Progenitor cell of endocrine pancreas (in vitro differentiated cells): ENCODE data around the gene PAK2. TPM values are rescaled to one million over a fixed set of nuclear protein-coding genes. Genes with fewer than 3 reads are reported as not detected.
A peak's percentile ranks its signal among the peaks of the same experiment; 100 is the strongest.

Experiments used
- DNase-seq: peaks from one replicate; pipeline ENCODE4 v3.0.0; 2021; ENCODE audit warnings: low spot score; ENCODE audit not compliant: unreplicated experiment
- H3K27ac Mint-ChIP-seq: 2 replicates; pipeline ENCODE4 v1.8.0; 2021; ENCODE audit warnings: mild to moderate bottlenecking, moderate library complexity, mixed read lengths
- H3K27me3 Mint-ChIP-seq: 2 replicates; pipeline ENCODE4 v1.8.0; 2021; ENCODE audit warnings: mixed read lengths
- H3K36me3 Mint-ChIP-seq: 2 replicates; pipeline ENCODE4 v1.8.0; 2022; ENCODE audit warnings: mixed read lengths; ENCODE audit not compliant: insufficient read depth
- H3K4me1 Mint-ChIP-seq: 2 replicates; pipeline ENCODE4 v1.8.0; 2021; ENCODE audit warnings: low read depth, mixed read lengths
- H3K4me3 Mint-ChIP-seq: 2 replicates; pipeline ENCODE4 v1.8.0; 2021; ENCODE audit warnings: low read depth, mild to moderate bottlenecking, moderate library complexity, mixed read lengths
- H3K9me3 Mint-ChIP-seq: 2 replicates; pipeline ENCODE4 v1.8.0; 2021; ENCODE audit warnings: low read depth, mixed read lengths
- total RNA-seq: library from RNA; stranded (reverse); gene quantifications from 2 replicates; pipeline ENCODE4 v1.2.1, GENCODE V29; 2021
- TF ChIP-seq, protein P1 (sequence below): fragments of 200-600 bp; sonication (generic); IDR thresholded peaks from one replicate; pipeline ENCODE4 v1.5.0; 2021; ENCODE audit warnings: antibody characterized with exemption, mild to moderate bottlenecking; ENCODE audit not compliant: unreplicated experiment

The PAK2 gene
- total RNA-seq, 1 donor from 2014 or later = 72.1 TPM

DNA sequence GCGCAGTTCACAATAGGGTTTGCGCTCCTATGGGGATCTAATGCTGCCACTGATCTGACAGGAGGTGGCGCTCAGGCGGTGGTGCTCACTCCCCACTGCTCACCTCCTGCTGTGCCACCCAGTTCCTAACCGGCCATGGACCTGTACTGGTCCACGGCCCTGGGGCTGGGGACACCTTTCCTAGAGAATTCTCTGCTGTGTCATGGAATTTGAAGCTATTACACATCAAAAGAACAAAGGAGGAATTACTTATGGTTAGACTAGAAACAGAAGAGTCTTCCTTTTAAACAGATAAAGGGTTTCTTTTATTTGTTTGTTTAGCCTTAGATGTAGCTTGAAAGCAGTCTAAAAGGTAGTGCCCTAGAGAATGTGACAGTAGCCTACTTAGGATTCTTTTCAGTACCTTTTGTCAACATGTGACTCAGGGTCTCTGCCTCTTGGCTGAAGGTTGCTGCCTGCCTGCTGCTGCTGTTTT lies 50.3 kb downstream of the PAK2 start:
- Mint-ChIP-seq H3K36me3 (peaks cover 66% of the 10 kb centered on the region), H3K9me3 (peaks cover 26% of the 10 kb centered on the region), H3K4me1 (peaks cover 18% of the 10 kb centered on the region), H3K27ac (no peak overlapping the region), H3K27me3 (no peaks in the 10 kb centered on the region), H3K4me3 (no peak overlapping the region)
- TF ChIP-seq, protein P1, sequence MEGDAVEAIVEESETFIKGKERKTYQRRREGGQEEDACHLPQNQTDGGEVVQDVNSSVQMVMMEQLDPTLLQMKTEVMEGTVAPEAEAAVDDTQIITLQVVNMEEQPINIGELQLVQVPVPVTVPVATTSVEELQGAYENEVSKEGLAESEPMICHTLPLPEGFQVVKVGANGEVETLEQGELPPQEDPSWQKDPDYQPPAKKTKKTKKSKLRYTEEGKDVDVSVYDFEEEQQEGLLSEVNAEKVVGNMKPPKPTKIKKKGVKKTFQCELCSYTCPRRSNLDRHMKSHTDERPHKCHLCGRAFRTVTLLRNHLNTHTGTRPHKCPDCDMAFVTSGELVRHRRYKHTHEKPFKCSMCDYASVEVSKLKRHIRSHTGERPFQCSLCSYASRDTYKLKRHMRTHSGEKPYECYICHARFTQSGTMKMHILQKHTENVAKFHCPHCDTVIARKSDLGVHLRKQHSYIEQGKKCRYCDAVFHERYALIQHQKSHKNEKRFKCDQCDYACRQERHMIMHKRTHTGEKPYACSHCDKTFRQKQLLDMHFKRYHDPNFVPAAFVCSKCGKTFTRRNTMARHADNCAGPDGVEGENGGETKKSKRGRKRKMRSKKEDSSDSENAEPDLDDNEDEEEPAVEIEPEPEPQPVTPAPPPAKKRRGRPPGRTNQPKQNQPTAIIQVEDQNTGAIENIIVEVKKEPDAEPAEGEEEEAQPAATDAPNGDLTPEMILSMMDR = no peak
- DNase-seq = no peak

DNA sequence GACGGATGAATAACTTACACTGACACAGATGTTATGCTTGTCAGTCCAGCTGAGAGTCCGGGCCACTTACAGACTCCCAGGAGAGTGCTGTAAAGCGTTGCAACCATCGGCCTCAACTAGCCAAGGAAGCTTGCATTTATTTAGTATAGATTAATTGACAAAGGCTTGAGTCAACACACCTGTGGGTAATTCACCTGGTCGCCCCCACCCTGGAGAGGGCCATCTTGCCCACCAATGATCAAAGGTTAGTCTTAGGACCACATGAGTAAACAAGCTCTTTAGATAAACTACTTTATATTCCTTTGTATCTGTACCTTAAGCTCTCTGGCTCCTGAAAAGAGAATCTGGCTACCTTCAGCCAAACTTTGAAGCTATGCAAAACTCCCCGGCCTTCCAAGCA lies 51.0 kb downstream of the PAK2 start:
- Mint-ChIP-seq H3K36me3 (peaks cover 62% of the 10 kb centered on the region), H3K4me3 (no peak overlapping the region), H3K4me1 (peaks cover 18% of the 10 kb centered on the region), H3K27ac (no peak overlapping the region), H3K9me3 (peaks cover 21% of the 10 kb centered on the region), H3K27me3 (no peaks in the 10 kb centered on the region)
- TF ChIP-seq, protein P1 = no peak
- no peak for DNase-seq

DNA sequence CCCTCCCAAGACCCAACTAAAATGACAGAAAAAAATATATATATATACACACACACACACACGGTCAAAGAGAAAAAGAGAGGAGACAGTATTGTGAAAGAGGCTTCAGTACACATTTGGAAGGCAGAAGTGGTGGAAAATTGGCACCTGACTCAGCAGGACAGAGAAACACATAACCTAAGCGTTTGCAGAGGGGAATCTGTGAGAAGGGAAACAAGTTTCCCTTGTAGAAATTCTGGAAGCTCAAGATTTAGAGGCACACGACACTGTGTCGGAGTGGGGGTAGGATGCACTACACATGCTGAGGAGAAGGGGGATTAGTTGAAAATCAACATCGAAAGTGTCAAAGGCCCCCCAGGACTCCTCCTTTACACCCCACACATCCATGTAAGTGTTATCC lies 53.1 kb downstream of the PAK2 start:
- Mint-ChIP-seq H3K36me3 (peaks cover 57% of the 10 kb centered on the region), H3K27ac (peak overlapping the region; percentile 88), H3K4me1 (peaks cover 13% of the 10 kb centered on the region), H3K9me3 (peaks cover 26% of the 10 kb centered on the region), H3K4me3 (no peak overlapping the region), H3K27me3 (no peaks in the 10 kb centered on the region)
- DNase-seq = no peak
- TF ChIP-seq, protein P1 = no peak

DNA sequence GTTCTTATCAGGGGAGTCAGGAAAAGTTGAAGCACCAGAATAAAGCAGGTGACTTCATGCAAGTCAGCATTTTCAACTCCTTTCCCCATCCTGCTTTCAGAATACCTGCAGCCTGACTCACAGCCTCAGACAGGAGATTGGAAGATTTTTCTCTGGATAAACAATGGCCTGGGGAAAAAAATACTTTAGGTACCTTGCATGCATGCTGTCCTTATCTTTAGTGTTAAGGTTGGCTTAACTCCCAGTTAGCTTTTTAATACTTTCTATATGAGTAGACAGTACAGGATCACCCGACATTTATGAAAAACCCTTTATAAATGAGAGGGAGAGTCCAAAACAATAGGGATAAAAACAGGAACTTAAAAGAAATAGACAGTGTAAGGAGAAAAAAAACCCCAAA lies 53.6 kb downstream of the PAK2 start:
- H3K27me3 Mint-ChIP-seq = no peaks in the 10 kb centered on the region
- H3K36me3 Mint-ChIP-seq = peaks cover 56% of the 10 kb centered on the region
- H3K27ac Mint-ChIP-seq = peak overlapping the region; percentile 88
- H3K4me3 Mint-ChIP-seq = no peak overlapping the region
- TF ChIP-seq, protein P1 = no peak
- peaks cover 10% of the 10 kb centered on the region for H3K4me1 Mint-ChIP-seq
- H3K9me3 Mint-ChIP-seq = peaks cover 26% of the 10 kb centered on the region
- no peak for DNase-seq

DNA sequence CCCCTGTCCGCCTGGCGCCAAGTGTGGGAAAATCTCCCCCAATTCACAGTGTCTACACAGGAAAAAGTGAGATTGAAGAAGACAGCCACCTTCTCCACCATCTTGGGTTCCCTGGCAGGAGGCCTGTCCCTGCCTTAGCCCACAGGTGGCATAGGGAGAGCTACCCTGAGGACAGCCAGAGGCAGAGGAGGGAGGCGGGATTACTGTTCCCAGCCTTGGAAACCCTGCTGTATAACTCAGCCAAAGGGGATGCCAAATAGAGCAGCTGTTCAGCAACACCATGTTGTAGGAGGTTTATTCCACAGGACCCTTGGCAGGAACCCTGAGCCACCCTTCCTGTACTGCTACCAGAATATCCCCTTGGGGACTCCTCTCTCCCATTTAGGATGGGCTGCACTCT lies 54.8 kb downstream of the PAK2 start:
- no peak overlapping the region for H3K27ac Mint-ChIP-seq
- TF ChIP-seq, protein P1 = no peak
- peaks cover 26% of the 10 kb centered on the region for H3K9me3 Mint-ChIP-seq
- no peaks in the 10 kb centered on the region for H3K27me3 Mint-ChIP-seq
- H3K4me1 Mint-ChIP-seq = peaks cover 5% of the 10 kb centered on the region
- peaks cover 49% of the 10 kb centered on the region for H3K36me3 Mint-ChIP-seq
- H3K4me3 Mint-ChIP-seq = no peak overlapping the region
- no peak for DNase-seq
